NCI-H187 (cell line): Measurements from ENCODE around the gene ZSCAN25.
"Not testable (repeated sequence)": the region's sequence is repeated elsewhere in the genome, so short reads cannot be mapped to it uniquely, and the experiment has no call there.

Experiments
- DNase-seq, 2 experiments: peaks; one replicate each; lab custom pipeline; 2025; lab: John Stamatoyannopoulos, UW

Gene ZSCAN25

DNA sequence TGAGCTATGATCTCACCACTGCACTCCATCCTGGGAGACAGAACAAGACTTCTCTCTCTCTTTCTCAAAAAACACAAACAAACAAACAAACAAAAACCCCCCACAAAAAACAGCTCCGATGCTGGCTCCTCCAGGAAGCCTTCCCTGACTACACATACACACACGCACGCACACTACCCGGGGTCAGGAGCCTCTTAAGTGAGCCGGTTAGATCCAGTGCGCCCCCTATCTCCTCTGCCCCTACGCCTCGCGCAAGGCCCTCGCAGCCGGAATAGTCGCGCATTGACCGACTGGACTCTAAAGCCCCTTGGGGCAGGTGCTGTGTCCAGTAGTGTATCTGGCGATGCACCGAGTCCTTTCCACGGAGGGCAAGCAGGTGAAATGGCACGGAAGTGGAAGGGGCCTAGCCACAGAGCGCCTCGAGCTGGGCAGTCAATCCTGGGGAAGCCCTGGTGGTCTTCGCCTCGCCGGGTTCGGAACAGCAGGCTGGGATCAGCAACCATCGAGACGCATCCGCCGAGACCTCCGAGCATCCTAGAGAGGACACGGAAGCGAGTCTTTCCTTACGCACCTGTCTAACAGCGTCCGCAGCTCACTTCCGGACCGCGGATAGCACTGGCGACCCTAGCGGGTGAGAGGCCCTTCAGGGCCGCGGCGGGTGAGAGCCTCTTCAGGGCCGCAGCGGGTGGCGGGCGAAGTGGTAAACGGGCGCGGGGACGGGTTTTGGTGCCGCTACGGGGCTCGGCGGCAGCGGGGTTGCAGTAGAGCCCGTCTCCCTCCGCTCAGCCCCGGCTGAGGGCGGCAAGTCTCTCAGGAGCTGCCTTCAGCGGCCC, at the start of gene ZSCAN25:
TSS of gene ZSCAN25 (plus strand) at position 588 of the 833 bp plus-strand sequence. CDS start 2,661 bp downstream, outside the sequence.
- peak; percentile 69 to 83 for DNase-seq

DNA sequence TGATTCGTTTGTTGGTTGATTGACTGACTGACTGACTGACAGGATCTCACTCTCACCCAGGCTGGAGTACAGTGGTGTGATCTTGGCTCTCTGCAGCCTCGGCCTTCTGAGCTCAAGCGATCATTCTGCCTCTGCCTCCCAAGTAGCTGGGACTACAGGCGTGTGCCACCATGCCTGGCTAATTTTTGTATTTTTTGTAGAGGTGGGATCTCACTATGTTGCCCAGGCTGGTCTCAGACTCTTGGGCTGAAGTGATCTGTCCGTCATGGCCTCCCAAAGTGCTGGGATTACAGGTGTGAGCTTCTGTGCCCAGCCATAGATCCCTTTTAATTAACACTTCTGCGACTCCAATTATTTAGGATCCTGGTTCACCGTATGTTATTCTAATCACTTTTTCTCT, 48.0 kb upstream of the ZSCAN25 start:
- DNase-seq = not testable (repeated sequence)

DNA sequence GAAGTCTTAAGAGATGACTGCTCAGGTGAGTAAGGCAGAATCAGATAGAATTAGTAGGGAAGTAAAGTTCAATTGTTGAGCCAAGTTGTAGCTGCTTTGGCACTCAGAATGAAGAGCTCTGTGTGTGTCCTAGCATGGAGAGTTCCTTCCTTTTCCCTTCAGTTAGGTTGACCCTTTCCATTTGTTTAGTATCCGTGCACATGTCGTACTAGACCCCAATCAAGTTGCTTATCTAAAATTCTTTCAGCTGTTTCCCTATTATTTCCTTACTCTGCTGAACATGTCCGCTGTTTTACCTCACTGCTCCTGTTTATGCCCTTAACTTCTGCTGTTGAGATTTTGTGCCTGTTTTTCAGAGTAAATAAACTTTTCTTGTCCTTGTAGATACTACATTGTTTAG, 45.0 kb upstream of the ZSCAN25 start:
- no peak for DNase-seq

DNA sequence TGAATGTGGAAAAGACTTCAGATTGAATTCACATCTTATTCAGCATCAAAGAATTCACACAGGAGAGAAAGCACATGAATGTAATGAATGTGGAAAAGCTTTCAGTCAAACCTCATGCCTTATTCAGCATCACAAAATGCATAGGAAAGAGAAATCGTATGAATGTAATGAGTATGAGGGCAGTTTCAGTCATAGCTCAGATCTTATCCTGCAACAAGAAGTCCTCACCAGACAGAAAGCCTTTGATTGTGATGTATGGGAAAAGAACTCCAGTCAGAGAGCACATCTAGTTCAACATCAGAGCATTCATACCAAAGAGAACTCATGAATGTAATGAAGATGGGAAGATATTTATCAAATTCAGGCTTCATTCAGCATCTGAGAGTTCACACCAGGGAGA, 43.5 kb upstream of the ZSCAN25 start:
- DNase-seq = no peak

DNA sequence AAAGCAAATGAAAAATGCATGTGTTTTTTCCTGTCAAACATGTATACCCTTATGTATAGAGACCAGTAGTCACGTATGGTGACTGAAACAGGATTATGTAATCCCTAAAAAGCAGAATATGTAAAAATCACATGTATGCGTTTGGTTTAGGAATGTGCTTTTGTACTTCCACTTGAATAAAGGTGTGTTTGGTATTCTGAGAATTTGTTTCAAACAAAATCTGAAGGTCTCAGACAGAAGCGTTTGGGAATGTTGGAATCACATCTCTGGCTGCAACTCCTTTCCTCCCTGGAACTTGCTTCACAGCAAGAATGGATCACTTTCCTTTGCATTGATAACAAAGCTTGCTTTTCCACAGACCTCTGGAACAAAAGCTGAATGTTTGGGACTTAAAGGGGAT, 40.5 kb upstream of the ZSCAN25 start:
- DNase-seq = no peak

DNA sequence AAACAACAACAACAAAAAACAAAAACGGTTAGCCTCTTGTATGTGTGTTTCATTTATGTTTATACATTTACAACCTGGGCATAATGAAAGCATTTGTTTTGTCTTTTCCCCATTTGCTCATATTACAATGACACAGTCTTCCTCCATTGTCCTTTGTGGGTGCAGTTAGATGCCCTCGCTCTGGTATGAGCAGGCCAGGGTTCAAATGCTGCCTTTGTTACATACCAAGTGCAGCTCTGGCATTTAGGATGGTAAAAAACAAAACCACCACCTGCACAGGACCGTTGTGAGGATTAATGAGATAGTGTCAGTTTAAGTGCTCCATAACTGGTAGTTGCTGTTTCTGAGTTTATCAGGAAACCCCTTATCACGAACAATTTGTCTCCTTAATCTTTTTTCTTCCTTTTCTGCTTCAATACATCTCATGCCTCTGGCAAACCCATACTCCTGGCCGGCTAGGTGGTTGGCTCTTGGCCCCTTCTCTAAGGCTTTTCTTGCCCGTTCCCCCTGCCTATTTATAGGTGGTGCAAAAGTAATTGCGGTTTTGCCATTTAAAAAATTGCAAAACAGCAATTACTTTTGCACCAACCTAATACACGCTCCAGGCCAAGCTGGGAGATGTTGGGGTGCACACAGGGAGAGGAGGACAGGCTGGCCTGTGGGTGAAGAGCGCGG, 37.3 kb upstream of the ZSCAN25 start:
- no peak for DNase-seq

DNA sequence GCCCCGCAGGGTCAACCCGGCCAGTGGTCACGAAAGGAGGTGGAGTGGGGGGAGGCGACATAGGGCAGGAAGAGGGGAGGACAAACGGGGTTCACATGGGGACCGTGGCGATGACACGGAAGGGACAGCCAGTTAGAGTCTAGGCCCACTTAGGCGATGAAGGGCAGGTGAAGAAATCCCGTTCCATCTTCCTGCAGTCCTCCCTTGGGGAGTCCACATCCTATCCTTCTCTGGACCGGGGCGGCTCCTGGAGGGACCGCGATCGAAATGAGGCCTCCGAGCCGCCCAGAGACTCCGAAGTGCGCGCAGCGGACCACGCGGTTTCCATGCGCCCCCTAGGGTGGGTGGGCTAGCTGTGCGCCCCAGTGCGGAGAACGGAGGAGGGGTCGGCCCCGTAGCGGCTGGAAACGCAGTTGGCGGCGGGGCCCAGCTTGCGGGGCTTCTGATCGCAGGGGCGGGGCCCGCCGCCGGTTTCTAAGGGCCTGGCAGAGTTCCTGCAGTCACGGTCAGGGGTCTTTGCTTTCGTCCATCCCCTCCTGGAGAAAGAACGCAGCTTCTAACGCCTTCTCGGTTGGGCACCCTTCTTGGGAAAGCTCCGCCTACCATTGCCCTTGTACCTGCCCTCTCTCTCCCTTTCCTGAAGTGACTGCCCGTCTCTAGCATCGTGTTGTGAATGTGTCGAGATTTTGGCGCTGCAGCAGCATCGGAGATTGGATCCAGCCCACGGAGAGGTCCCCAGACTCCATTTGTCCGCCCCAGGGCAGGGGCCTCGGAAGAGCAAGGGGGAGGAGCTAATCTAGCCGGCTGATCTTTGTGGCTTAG, 36.6 kb upstream of the ZSCAN25 start:
- DNase-seq = no peak

DNA sequence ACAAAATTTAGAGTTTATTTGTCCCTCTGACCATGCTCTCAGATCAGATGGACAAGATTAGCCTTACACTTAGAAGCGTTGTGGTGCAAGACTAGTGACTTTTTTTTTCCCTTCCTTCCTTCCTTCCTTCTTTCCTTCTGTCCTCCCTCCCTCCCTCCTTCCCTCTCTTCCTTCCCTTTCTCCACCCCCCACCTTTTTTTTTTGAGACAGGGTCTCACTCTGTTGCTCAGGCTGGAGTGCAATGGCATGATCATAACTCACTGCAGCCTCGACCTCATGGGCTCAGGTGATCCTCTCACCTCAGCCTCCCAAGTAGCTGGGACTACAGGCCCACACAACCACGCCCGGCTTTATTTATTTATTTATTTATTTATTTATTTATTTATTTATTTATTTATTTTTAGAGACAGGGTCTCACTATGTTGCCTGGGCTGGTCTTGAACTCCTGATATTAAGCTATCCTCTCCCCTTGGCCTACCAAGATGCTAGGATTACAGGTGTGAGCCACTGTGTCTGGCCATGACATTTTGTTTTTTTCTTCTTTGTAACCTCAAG, 35.9 kb upstream of the ZSCAN25 start:
- DNase-seq = not testable (repeated sequence)

DNA sequence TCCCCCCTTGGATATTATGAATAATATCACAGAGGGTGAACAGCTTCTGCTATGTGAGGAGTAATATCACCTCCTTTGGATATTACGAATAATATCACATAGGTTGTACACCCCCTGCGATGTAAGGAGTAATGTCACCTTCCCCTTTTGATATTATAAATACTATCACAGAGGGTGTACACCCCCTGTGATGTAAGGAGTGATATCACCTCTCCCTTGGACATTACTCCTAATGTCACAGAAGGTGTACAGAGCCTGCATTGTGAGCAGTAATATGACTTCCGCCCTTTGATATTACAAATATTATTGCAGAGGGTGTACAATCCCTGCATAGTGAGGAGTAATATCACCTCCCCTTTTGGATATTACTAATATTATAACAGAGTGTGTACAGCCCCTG, 27.9 kb upstream of the ZSCAN25 start:
- DNase-seq = no peak

DNA sequence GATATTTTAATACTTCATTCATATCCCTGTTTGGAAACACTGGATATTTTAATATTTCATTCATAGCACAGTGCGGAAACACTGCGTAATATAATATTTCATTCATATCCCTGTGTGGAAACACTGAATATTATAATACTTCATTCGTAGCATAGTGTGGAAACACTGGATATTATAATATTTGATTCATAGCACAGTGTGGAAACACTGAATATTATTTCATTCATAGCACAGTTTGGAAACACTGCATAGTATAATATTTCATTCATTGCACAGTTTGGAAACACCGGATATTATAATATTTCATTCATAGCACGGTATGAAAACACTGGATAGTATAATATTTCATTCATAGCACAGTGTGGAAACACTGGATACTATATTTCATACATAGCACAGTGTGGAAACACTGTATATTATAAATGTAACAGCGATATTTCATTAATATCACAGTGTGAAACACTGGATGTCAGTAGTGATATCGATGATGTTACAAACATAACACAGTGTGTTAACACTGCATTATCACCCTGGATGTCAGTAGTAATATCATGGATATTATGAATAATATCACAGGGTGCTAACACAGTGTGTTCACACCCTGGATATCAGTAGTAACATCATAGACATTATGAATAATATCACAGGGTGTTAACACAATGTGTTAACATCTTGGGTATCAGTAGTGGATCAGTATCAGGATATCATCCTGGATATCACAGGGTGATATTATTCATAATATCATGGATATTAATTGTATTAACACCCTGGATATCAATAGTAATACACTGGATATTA, 21.6 kb upstream of the ZSCAN25 start:
- no peak for DNase-seq

DNA sequence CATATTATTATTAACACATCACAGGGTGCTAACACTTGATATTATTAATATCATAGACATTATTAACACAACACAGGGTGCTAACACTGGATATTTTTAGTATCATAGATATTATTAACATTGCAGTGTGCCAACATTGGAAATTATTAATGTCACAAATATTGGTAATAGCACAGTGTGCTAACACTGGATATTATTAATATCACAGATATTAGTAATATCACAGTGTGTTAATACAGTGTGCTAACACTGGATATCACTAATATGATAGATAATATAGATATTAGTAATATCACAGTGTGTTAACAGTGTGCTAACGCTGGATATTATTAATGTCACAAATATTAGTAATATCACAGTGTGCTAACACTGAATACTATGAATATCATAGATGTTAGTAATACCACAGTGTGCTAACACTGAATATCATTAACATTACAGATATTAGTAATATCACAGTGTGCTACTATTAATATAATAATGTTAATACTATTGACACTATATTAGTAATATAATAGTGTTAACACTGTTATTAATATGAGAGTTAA, 20.3 kb upstream of the ZSCAN25 start:
- DNase-seq = no peak

DNA sequence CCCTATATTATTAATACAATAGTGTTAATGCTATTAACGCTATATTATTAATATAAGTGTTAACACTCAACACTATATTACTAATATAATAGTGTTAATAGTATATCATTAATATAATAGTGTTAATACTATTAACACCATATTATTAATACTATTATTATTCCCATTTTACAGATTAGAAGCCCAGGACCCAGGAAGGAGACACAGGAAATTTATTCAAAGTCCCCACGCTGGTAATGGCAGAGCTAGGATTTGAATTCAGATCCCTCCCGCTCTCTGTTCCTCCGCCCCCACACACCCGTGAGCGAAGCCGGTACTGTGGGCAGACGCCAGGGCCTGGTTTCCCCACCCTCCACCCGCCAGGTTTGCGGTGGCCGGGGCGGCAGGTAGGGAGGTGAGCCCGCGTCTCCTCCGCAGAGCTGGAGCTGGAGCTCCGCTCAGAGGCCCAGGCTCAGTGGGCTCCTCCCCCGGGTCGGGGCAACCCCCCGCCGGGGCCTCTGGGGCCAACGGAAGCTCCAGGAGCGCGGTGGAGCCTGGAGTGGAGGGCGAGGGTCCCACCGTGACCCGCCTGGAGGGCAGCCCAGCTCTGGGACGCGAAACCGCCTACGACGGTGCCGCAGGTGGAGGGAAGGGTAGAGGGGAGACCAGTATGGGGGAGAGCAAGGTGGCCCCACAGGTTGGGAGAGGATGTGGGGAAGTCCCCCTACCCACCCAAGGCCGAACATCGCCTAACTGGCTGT, 18.8 kb upstream of the ZSCAN25 start, which contains the start of gene TMEM225B:
TSS of gene TMEM225B (plus strand) at position 506 of the 740 bp plus-strand sequence. CDS start 6,122 bp downstream, outside the sequence.
- no peak for DNase-seq

DNA sequence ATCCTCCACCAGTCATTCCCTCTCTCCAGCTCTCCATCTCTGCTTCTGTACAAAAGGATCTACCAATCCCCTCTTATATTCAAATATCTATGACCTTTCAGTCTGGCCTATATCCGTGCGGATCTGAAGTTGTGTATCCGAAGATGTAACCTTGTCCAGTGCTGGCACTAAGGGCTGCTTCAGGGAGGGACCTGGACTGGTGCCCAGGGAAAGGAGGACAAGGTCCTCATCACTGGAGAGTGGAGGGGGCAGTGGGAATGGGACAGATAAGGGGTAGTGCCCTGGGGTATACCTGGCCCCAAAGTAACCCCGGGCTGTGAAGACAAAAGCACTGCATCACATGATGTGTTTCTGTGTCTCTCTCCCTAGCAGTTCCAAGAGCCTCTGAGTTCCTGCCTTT, 16.9 kb upstream of the ZSCAN25 start:
- no peak for DNase-seq

DNA sequence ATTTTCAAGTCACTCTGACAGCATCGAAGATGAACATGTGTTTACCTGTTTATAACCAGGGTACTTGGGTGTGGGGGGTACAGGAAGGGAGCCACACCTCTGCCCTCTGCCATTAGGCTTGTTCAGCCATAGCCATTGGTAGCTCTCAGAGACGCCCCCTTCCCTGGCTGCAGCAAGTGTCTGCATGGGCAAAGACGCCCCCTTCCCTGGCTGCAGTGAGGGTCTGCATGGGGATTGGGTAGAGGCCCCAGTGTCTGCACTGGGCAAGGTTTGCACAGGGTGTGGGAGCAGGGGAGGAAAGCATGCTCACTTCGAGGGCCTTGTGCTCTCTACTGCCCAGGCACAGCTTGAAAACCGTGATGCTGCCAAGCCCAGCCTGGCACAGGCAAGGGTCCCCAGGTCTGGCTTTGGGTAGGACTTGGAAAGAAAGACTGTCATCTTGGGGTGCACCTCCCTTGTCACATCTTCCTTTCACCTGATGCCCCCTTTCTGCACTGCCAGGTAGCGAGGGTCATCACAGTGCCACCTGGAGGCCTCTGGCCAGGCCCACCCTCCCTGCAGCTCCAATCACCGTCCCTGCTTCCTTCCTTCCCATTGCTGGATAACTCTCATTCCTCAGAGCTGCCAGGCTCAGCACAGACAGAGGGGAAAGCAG, 15.0 kb upstream of the ZSCAN25 start:
- no peak for DNase-seq

DNA sequence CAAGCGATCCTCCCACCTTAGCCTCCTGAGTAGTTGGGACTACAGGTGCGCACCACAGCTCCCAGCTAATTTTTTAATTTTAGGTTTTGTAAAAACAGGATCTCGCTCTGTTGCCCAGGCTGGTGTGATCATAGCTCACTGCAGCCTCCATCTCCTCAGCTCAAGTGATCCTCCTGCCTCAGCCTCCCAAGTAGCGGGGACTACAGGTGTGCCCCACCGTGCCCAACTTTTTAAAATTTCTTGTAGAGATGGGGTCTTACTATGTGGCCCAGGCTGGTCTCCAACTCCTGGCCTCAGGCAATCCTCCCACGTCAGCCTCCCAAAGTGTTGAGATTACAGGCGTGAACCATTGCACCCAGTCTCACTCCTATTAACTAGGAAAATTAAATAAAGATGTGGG, 11.2 kb upstream of the ZSCAN25 start:
- DNase-seq = no peak

DNA sequence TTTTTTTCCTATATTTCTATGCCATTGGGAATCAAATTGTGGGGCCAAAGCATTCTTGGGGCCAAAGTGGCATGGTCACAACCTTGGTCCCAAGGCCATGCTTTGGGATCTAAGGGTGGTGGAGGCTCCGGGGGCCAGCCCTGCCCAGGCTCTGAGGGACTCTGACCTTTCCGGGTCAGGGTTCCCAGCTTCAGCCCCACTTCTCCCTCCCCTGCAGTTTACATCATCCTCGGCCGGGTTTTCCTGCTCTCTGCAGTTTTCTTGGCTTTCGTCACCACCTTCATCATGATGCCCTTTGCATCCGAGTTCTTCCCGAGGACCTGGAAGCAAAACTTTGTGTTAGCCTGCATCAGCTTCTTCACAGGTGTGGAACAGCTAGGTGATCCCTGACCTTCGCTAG, 10.2 kb upstream of the ZSCAN25 start:
- DNase-seq = no peak

DNA sequence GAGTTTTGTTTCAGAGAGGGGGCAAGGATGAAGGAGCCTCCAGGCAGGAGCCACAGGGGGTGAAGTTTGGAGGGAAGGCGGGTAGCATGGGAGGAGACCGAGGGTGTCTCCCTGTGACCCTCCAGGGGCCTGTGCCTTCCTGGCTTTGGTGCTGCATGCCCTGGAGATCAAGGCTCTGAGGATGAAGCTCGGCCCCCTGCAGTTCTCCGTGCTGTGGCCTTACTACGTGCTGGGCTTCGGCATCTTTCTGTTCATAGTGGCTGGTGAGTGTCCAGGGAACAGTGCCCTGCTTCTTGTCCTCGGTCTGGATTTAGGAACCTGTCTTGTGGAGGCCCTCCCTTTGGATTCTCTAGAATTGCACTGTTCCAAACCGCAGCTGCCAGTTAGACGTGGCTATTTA, 9.2 kb upstream of the ZSCAN25 start:
- DNase-seq = no peak

DNA sequence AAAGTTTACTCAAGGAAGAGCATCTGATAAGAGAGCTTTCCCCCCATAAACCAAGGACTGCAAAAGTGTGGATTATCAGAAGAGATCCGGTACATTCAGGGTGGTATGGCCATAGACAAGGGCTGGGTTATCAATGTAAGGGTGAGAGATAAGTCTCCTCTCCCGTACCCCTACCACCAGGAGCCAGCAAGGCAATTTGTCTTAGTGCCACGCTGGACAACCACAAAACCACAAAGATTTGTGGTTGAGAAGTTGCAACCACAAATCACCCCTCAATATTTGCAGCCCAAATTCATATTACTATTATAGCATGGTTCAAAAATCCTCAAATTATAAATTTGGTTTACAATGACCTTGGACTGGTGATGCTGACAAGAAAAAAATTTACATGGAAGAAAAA, 2.3 kb upstream of the ZSCAN25 start:
- no peak for DNase-seq

DNA sequence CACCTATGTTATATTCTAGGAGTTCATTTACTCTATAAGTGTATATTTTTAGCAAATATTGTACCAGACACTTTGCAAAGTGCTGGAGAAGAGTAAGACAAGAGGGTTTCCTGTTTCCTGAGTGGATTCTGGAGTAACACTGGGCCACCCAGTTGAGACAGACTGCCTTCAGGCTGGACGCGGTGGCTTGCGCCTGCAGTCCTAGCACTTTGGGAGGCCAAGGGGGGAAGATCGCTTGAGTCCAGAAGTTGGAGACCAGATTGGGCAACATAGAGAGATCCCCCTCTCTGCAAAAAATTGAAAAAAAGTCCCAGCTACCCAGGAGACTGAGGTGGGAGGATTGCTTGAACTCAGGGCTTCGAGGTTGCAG, 772 bp upstream of the ZSCAN25 start:
- DNase-seq = no peak
